ENCODE results near the gene TMLHE. TPM values are rescaled to one million over a fixed set of nuclear protein-coding genes. Genes with fewer than 3 reads are reported as not detected.
"Not testable (repeated sequence)": the region's sequence is repeated elsewhere in the genome, so short reads cannot be mapped to it uniquely, and the experiment has no call there.

Gene TMLHE
- total and polyA plus RNA-seq, 10 donors: 5.4 to 44.8 (median 25.7) TPM

- Histone ChIP-seq H3K27me3 (replicated peaks in 1 of 7) (no peaks in the 10 kb centered on the region), H3K27ac (no peak overlapping the region), H3K36me3 (peaks cover 0 to 14% (median 0%) of the 10 kb centered on the region in 6 donors), H3K4me1 (no peaks in the 10 kb centered on the region), H3K4me3 (no peak overlapping the region), H3K9me3 (peaks cover 0 to 8% (median under 1%) of the 10 kb centered on the region in 8 donors)
- no peak for DNase-seq
- 71 to 100% (median 94%) methylated on average over 1 of the region's 1 CpG for WGBS, 5 donors
- no peak for TF ChIP-seq CTCF (IDR thresholded peaks at IDR 0.05 in 8 of 11, conservative IDR thresholded peaks at IDR 0.05 in 3 of 11)
- TF ChIP-seq POLR2A (IDR thresholded peaks at IDR 0.05): no peak
- TF ChIP-seq POLR2AphosphoS5 (IDR thresholded peaks at IDR 0.05): no peak
- intact Hi-C loops (cut with DNase I; ENCODE audit: low total_unique reads): no loop called here
Measured at GRCh38 chrX:155535866-155536265, 76.9 kb downstream of the TMLHE start.

DNA sequence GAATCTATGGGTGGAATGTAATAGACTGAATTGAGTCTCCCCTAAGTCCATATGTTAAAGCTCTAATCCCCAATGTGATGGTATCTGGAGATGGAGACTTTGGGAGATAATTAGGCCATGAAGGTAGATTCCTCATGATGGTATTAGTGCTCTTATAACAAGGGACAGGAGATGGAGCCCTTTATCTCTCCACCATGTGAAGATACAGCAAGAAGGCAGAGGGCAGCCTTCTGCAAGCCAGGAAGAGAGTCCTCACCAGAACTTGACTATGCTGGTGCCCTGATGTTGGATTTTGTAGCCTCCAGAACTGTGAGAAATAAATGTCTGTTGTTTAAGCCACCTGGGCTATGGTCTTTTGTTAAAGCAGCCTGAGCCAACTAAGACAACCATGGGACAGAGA, 78.0 kb downstream of the TMLHE start:
- H3K27ac ChIP-seq: no peak overlapping the region
- no peak for DNase-seq
- no peaks in the 10 kb centered on the region for H3K9me3 ChIP-seq
- no peaks in the 10 kb centered on the region for H3K4me1 ChIP-seq
- TF ChIP-seq POLR2A (IDR thresholded peaks at IDR 0.05): no peak
- no peak for TF ChIP-seq POLR2AphosphoS5 (IDR thresholded peaks at IDR 0.05)
- no peak for TF ChIP-seq CTCF (IDR thresholded peaks at IDR 0.05 in 8 of 11, conservative IDR thresholded peaks at IDR 0.05 in 3 of 11)
- intact Hi-C loops (cut with DNase I; ENCODE audit: low total_unique reads): no loop called here
- peaks cover 0 to 19% (median 0%) of the 10 kb centered on the region in 6 donors for H3K36me3 ChIP-seq
- H3K27me3 ChIP-seq (replicated peaks in 1 of 7): no peaks in the 10 kb centered on the region
- H3K4me3 ChIP-seq: no peak overlapping the region

- not testable (repeated sequence) for H3K27me3 ChIP-seq (replicated peaks in 1 of 7)
Measured at GRCh38 chrX:155527023-155527422, 85.7 kb downstream of the TMLHE start.

DNA sequence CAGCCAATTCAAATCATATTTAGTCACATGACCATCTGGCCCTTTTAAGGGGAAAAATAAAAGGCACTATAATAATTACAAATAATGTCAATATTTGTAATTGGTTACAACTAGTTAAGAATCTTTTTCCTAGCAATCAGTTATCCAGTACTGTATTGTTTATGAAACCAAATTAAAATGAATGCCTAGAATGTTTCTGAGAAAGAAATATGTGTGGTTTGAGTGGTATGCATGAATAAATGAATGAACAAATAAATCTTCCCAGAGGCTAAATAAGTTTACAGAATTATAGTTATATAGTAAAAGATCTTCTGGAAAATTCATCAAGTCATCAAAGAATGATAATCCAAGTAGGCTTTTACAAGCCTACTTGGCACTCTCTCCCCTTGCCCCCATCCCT, 98.5 kb downstream of the TMLHE start:
- TF ChIP-seq POLR2A (IDR thresholded peaks at IDR 0.05) (no peak), POLR2AphosphoS5 (IDR thresholded peaks at IDR 0.05) (no peak), CTCF (IDR thresholded peaks at IDR 0.05 in 8 of 11, conservative IDR thresholded peaks at IDR 0.05 in 3 of 11) (no peak)
- H3K27ac ChIP-seq: no peak overlapping the region
- peaks cover 0 to 34% (median 8%) of the 10 kb centered on the region in 6 donors for H3K36me3 ChIP-seq
- H3K4me1 ChIP-seq: no peaks in the 10 kb centered on the region
- DNase-seq: no peak
- H3K4me3 ChIP-seq: no peak overlapping the region
- intact Hi-C loops (cut with DNase I; ENCODE audit: low total_unique reads): no loop called here
- H3K9me3 ChIP-seq: peaks cover 0 to 7% (median 0%) of the 10 kb centered on the region in 8 donors
- no peaks in the 10 kb centered on the region for H3K27me3 ChIP-seq (replicated peaks in 1 of 7)

More at GRCh38 chrX:155527023-155527422, 85.7 kb downstream of the TMLHE start:
- H3K27ac ChIP-seq; intact Hi-C loops (cut with DNase I; ENCODE audit: low total_unique reads); H3K4me1 ChIP-seq; H3K4me3 ChIP-seq; DNase-seq: not testable (repeated sequence)
- Histone ChIP-seq H3K9me3 (peaks cover 0 to 44% (median 18%) of the 10 kb centered on the region in 8 donors), H3K36me3 (peaks cover 0 to 57% (median 9%) of the 10 kb centered on the region in 6 donors)
- 82 to 97% (median 94%) methylated on average over 2 of the region's 2 CpGs for WGBS, 5 donors

- Histone ChIP-seq H3K27ac (no peak overlapping the region), H3K27me3 (replicated peaks in 1 of 7) (no peaks in the 10 kb centered on the region), H3K4me3 (no peak overlapping the region), H3K9me3 (no peaks in the 10 kb centered on the region), H3K4me1 (no peaks in the 10 kb centered on the region), H3K36me3 (peaks cover 0 to 29% (median 0%) of the 10 kb centered on the region in 6 donors)
- no peak for TF ChIP-seq CTCF (IDR thresholded peaks at IDR 0.05 in 8 of 11, conservative IDR thresholded peaks at IDR 0.05 in 3 of 11)
- no peak for TF ChIP-seq POLR2A (IDR thresholded peaks at IDR 0.05)
- no peak for TF ChIP-seq POLR2AphosphoS5 (IDR thresholded peaks at IDR 0.05)
- intact Hi-C loops (cut with DNase I; ENCODE audit: low total_unique reads): no loop called here
- DNase-seq: no peak
Measured at GRCh38 chrX:155505296-155505695, 107.5 kb downstream of the TMLHE start.

DNA sequence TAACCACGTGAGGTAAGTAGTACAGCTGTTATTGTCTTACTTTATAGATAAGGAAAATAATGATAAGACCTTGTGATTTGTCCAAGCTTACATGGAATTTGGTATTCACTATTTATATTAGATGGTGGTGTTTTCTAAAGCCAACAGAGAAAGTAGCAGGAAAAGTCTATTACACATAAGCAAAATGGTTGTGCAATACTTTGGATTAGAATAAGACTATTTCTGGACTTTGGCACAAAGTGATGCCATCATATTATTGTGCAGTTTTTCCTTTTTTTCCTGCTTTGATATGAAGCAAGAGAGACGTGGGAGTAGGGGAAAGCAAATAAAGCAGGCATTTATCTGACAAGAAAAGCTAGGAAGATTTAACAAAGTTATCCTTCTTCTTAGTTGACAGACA, 117.6 kb downstream of the TMLHE start:
- DNase-seq; H3K9me3 ChIP-seq; H3K4me1 ChIP-seq; H3K36me3 ChIP-seq; intact Hi-C loops (cut with DNase I; ENCODE audit: low total_unique reads); H3K27me3 ChIP-seq (replicated peaks in 1 of 7); H3K4me3 ChIP-seq; H3K27ac ChIP-seq: not testable (repeated sequence)
- WGBS, 5 donors: no CpG with 5 or more reads among the region's 2 CpGs

- H3K27me3 ChIP-seq (replicated peaks in 1 of 7); H3K9me3 ChIP-seq; DNase-seq; H3K4me3 ChIP-seq; intact Hi-C loops (cut with DNase I; ENCODE audit: low total_unique reads); H3K36me3 ChIP-seq; H3K27ac ChIP-seq; H3K4me1 ChIP-seq: not testable (repeated sequence)
- 33 to 92% (median 71%) methylated on average over 1 to 2 of the region's 3 CpGs for WGBS, 5 donors
Measured at GRCh38 chrX:155491421-155491820, 121.3 kb downstream of the TMLHE start.

All from spleen (tissue), 11 donors.